ENCODE results near the gene SERGEF. TPM values are rescaled to one million over a fixed set of nuclear protein-coding genes. Genes with fewer than 3 reads are reported as not detected.

SERGEF gene
- total and polyA plus RNA-seq, 2 of the 13 experiments (the other 11 are each of a cell fraction or from before 2014, with no cell fraction given): 54.5 to 114 TPM

GRCh38 chr11:17768547-17768946 is 244.3 kb downstream of the SERGEF start:
- no TSS peak for BruUV-seq (replicated peaks)
- Histone ChIP-seq H3K79me2 (ENCODE audit: insufficient read depth, low read length) (no peaks in the 10 kb centered on the region), H3K9ac (ENCODE audit: insufficient read depth, low read depth, low read length) (no peak overlapping the region), H3K4me3 (replicated peaks in 1 of 3; ENCODE audit: insufficient read depth in 1 of 3, low read depth in 2 of 3, low read length in 3 of 3) (no peak overlapping the region), H2AFZ (ENCODE audit: low read length) (no peak overlapping the region), H3K27me3 (ENCODE audit: control insufficient read depth in 1 of 2, insufficient read depth in 2 of 2, low read length in 2 of 2) (peaks cover 0 to 4% of the 10 kb centered on the region in 2 experiments; a peak in 2 of 5 replicates), H3K4me1 (ENCODE audit: insufficient read depth, low read length) (peaks cover 31% of the 10 kb centered on the region), H3K4me2 (ENCODE audit: low read depth, low read length) (no peak overlapping the region), H3K27ac (ENCODE audit: extremely low read length, insufficient read depth, low read length) (no peak overlapping the region), H4K20me1 (ENCODE audit: insufficient read depth, low read length) (no peaks in the 10 kb centered on the region), H3K36me3 (replicated peaks in 1 of 2; ENCODE audit: control insufficient read depth in 1 of 2, insufficient read depth in 2 of 2, low read length in 2 of 2) (no peaks in the 10 kb centered on the region), H3K9me3 (ENCODE audit: low read length) (no peaks in the 10 kb centered on the region)
- TF ChIP-seq, protein P1, sequence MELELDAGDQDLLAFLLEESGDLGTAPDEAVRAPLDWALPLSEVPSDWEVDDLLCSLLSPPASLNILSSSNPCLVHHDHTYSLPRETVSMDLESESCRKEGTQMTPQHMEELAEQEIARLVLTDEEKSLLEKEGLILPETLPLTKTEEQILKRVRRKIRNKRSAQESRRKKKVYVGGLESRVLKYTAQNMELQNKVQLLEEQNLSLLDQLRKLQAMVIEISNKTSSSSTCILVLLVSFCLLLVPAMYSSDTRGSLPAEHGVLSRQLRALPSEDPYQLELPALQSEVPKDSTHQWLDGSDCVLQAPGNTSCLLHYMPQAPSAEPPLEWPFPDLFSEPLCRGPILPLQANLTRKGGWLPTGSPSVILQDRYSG (CRISPR knock-in tag; IDR thresholded peaks at IDR 0.05): no peak
- TF ChIP-seq, protein P2, sequence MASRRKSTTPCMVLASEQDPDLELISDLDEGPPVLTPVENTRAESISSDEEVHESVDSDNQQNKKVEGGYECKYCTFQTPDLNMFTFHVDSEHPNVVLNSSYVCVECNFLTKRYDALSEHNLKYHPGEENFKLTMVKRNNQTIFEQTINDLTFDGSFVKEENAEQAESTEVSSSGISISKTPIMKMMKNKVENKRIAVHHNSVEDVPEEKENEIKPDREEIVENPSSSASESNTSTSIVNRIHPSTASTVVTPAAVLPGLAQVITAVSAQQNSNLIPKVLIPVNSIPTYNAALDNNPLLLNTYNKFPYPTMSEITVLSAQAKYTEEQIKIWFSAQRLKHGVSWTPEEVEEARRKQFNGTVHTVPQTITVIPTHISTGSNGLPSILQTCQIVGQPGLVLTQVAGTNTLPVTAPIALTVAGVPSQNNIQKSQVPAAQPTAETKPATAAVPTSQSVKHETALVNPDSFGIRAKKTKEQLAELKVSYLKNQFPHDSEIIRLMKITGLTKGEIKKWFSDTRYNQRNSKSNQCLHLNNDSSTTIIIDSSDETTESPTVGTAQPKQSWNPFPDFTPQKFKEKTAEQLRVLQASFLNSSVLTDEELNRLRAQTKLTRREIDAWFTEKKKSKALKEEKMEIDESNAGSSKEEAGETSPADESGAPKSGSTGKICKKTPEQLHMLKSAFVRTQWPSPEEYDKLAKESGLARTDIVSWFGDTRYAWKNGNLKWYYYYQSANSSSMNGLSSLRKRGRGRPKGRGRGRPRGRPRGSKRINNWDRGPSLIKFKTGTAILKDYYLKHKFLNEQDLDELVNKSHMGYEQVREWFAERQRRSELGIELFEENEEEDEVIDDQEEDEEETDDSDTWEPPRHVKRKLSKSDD (CRISPR knock-in tag; IDR thresholded peaks at IDR 0.05; ENCODE audit: low read depth): no peak
- TF ChIP-seq, protein P3, sequence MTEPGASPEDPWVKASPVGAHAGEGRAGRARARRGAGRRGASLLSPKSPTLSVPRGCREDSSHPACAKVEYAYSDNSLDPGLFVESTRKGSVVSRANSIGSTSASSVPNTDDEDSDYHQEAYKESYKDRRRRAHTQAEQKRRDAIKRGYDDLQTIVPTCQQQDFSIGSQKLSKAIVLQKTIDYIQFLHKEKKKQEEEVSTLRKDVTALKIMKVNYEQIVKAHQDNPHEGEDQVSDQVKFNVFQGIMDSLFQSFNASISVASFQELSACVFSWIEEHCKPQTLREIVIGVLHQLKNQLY (CRISPR knock-in tag; IDR thresholded peaks at IDR 0.05): no peak
- TF ChIP-seq, protein P4, sequence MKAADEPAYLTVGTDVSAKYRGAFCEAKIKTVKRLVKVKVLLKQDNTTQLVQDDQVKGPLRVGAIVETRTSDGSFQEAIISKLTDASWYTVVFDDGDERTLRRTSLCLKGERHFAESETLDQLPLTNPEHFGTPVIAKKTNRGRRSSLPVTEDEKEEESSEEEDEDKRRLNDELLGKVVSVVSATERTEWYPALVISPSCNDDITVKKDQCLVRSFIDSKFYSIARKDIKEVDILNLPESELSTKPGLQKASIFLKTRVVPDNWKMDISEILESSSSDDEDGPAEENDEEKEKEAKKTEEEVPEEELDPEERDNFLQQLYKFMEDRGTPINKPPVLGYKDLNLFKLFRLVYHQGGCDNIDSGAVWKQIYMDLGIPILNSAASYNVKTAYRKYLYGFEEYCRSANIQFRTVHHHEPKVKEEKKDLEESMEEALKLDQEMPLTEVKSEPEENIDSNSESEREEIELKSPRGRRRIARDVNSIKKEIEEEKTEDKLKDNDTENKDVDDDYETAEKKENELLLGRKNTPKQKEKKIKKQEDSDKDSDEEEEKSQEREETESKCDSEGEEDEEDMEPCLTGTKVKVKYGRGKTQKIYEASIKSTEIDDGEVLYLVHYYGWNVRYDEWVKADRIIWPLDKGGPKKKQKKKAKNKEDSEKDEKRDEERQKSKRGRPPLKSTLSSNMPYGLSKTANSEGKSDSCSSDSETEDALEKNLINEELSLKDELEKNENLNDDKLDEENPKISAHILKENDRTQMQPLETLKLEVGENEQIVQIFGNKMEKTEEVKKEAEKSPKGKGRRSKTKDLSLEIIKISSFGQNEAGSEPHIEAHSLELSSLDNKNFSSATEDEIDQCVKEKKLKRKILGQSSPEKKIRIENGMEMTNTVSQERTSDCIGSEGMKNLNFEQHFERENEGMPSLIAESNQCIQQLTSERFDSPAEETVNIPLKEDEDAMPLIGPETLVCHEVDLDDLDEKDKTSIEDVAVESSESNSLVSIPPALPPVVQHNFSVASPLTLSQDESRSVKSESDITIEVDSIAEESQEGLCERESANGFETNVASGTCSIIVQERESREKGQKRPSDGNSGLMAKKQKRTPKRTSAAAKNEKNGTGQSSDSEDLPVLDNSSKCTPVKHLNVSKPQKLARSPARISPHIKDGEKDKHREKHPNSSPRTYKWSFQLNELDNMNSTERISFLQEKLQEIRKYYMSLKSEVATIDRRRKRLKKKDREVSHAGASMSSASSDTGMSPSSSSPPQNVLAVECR (CRISPR knock-in tag; IDR thresholded peaks at IDR 0.05; ENCODE audit: borderline replicate concordance): no peak
- no peak for TF ChIP-seq ZNF549 (CRISPR knock-in tag; IDR thresholded peaks at IDR 0.05)
- ChIA-PET POLR2A (no interaction called here), CTCF (ENCODE audit: low intra/inter-chr PET ratio, low total read pairs) (no interaction called here)
- no peak for FAIRE-seq
- no peak for DNase-seq (ENCODE audit: low spot score)
- intact Hi-C loops (cut with micrococcal nuclease; ENCODE audit: unreplicated experiment): loop anchor here (10.0 kb wide), 1 partner anchor 336 kb away; the partner anchor contains the start of gene SAAL1
- 45% methylated on average over 2 of the region's 7 CpGs for WGBS (ENCODE audit: low lambda C conversion rate)
- in situ Hi-C loops (cut with HindIII; ENCODE audit: extremely low pct_ligation_motif_present, low pct_unique_long_range_greater_than_20kb): no loop called here
- ATAC-seq: no peak
